Fibroblast of gingiva (primary cell): ENCODE results near the gene TBPL2.
"Not testable (repeated sequence)": the region's sequence is repeated elsewhere in the genome, so short reads cannot be mapped to it uniquely, and the experiment has no call there.

Source experiments
- DNase-seq: peaks from one replicate; pipeline ENCODE4 v3.0.0-alpha.2; 2011; ENCODE audit warnings: low read depth

The TBPL2 gene

GRCh38 chr14:55401751-55402150 lies 38.7 kb downstream of the TBPL2 start:
- DNase-seq: no peak

GRCh38 chr14:55399852-55400251 lies 40.6 kb downstream of the TBPL2 start:
- no peak for DNase-seq

- no peak for DNase-seq
Observed at GRCh38 chr14:55399183-55399582, 41.2 kb downstream of the TBPL2 start.

GRCh38 chr14:55398679-55399078 lies 41.7 kb downstream of the TBPL2 start:
- peak; percentile 88 for DNase-seq

GRCh38 chr14:55389330-55389729 lies 51.1 kb downstream of the TBPL2 start:
- peak; percentile 70 for DNase-seq

- no peak for DNase-seq
Observed at GRCh38 chr14:55388160-55388559, 52.3 kb downstream of the TBPL2 start.

- DNase-seq: no peak
Observed at GRCh38 chr14:55387121-55387520, 53.3 kb downstream of the TBPL2 start.

- DNase-seq: no peak
Observed at GRCh38 chr14:55386037-55386808, 54.2 kb downstream of the TBPL2 start.

GRCh38 chr14:55384536-55384935 lies 55.9 kb downstream of the TBPL2 start:
- no peak for DNase-seq

GRCh38 chr14:55383541-55384140 lies 56.8 kb downstream of the TBPL2 start:
- DNase-seq: no peak

GRCh38 chr14:55383056-55383466 lies 57.4 kb downstream of the TBPL2 start:
- not testable (repeated sequence) for DNase-seq

- no peak for DNase-seq
Observed at GRCh38 chr14:55382483-55382882, 57.9 kb downstream of the TBPL2 start.

GRCh38 chr14:55381561-55381960 lies 58.9 kb downstream of the TBPL2 start:
- no peak for DNase-seq

GRCh38 chr14:55381040-55381439 lies 59.4 kb downstream of the TBPL2 start:
- DNase-seq: no peak

GRCh38 chr14:55377236-55377635 lies 63.2 kb downstream of the TBPL2 start:
- DNase-seq: no peak

GRCh38 chr14:55374771-55375170 lies 65.6 kb downstream of the TBPL2 start:
- DNase-seq: no peak

- peak; percentile 36 for DNase-seq
Observed at GRCh38 chr14:55373784-55374705, 66.4 kb downstream of the TBPL2 start.

- DNase-seq: no peak
Observed at GRCh38 chr14:55372825-55373224, 67.6 kb downstream of the TBPL2 start.

GRCh38 chr14:55372423-55372822 lies 68.0 kb downstream of the TBPL2 start:
- no peak for DNase-seq

- no peak for DNase-seq
Observed at GRCh38 chr14:55370883-55371455, 69.4 kb downstream of the TBPL2 start.

- peak; percentile 59 for DNase-seq
Observed at GRCh38 chr14:55366271-55366670, 74.1 kb downstream of the TBPL2 start.
